ENCODE results near the gene JTB.

DNA sequence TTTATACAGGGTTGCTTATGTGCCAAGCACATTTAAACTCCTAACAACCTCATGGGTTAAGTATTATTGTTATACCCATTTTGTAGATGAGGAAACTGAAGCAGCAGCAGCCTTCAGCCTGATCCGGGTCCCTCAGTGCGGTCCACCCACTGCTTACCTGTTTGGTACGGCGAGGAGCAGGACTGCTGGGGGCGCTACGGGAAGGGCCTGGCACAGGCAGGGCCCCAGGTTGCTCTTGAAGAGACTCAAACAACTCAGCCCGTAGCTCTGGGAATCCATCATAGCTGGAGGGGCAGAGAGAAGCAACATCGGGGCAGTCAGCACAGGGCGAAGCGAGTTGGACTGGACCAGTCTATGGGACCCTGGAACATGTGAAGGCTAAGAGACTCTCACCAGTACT is 40.1 kb downstream of the JTB start:
- TF ChIP-seq, protein P1, sequence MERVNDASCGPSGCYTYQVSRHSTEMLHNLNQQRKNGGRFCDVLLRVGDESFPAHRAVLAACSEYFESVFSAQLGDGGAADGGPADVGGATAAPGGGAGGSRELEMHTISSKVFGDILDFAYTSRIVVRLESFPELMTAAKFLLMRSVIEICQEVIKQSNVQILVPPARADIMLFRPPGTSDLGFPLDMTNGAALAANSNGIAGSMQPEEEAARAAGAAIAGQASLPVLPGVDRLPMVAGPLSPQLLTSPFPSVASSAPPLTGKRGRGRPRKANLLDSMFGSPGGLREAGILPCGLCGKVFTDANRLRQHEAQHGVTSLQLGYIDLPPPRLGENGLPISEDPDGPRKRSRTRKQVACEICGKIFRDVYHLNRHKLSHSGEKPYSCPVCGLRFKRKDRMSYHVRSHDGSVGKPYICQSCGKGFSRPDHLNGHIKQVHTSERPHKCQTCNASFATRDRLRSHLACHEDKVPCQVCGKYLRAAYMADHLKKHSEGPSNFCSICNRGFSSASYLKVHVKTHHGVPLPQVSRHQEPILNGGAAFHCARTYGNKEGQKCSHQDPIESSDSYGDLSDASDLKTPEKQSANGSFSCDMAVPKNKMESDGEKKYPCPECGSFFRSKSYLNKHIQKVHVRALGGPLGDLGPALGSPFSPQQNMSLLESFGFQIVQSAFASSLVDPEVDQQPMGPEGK (CRISPR knock-in tag; IDR thresholded peaks at IDR 0.05; ENCODE audit: borderline replicate concordance): no peak
- no peak for TF ChIP-seq SNAI2 (CRISPR knock-in tag; IDR thresholded peaks at IDR 0.05)
- no peak for TF ChIP-seq RARB (CRISPR knock-in tag; IDR thresholded peaks at IDR 0.05)
- no peak for TF ChIP-seq ZNF70 (CRISPR knock-in tag; IDR thresholded peaks at IDR 0.05)
- no peak for TF ChIP-seq ARNTL (CRISPR knock-in tag; IDR thresholded peaks at IDR 0.05; ENCODE audit: borderline replicate concordance, low read depth)
- no peak for TF ChIP-seq ZFP3 (CRISPR knock-in tag; IDR thresholded peaks at IDR 0.05)

Data from SK-N-SH treated with all-trans-retinoic acid at 6 μM for 48 hours (cell line).